Ectodermal cell (in vitro differentiated cells): ENCODE results near the gene DAD1.

Experiments
- H3K27ac ChIP-seq: 2 replicates; pipeline ENCODE4 v1.7.0; 2013; ENCODE audit warnings: mild to moderate bottlenecking, low read depth, low read length; ENCODE audit not compliant: insufficient read depth, poor library complexity, severe bottlenecking
- H3K27me3 ChIP-seq: 2 replicates; pipeline ENCODE4 v1.7.0; 2013; ENCODE audit warnings: mild to moderate bottlenecking, low read length; ENCODE audit not compliant: insufficient read depth, control insufficient read depth, poor library complexity, severe bottlenecking
- H3K36me3 ChIP-seq: one replicate; pipeline ENCODE4 v1.7.0; 2013; ENCODE audit warnings: low read length; ENCODE audit not compliant: control insufficient read depth, insufficient read depth
- H3K4me1 ChIP-seq: one replicate; pipeline ENCODE4 v1.7.0; 2013; ENCODE audit warnings: low read length; ENCODE audit not compliant: control insufficient read depth, insufficient read depth
- H3K4me3 ChIP-seq: 2 replicates; pipeline ENCODE4 v1.7.0; 2013; ENCODE audit warnings: low read depth, low read length, control low read depth; ENCODE audit not compliant: insufficient read depth
- H3K9me3 ChIP-seq: 2 replicates; pipeline ENCODE4 v1.7.0; 2013; ENCODE audit warnings: mild to moderate bottlenecking, low read length, moderate library complexity; ENCODE audit not compliant: control insufficient read depth
- WGBS, 2 experiments: methylation state at CpG; one replicate each; pipeline ENCODE4 v1.1.7; 2013; ENCODE audit warnings: missing lambda C conversion rate in 2 of 2; 5-methylcytosine and 5-hydroxymethylcytosine counted together

DAD1 gene

GRCh38 chr14:22519877-22520685 is 68.9 kb downstream of the DAD1 start:
- Histone ChIP-seq H3K36me3 (no peaks in the 10 kb centered on the region), H3K9me3 (no peaks in the 10 kb centered on the region), H3K27ac (no peak overlapping the region), H3K4me3 (no peak overlapping the region), H3K27me3 (no peaks in the 10 kb centered on the region), H3K4me1 (peaks cover 9% of the 10 kb centered on the region)
- 89 to 98% methylated on average over 5 to 6 of the region's 6 CpGs for WGBS, 2 experiments

GRCh38 chr14:22518073-22518472 is 71.0 kb downstream of the DAD1 start:
- no peaks in the 10 kb centered on the region for H3K36me3 ChIP-seq
- WGBS, 2 experiments, result 2 to 13% methylated on average over 2 of the region's 2 CpGs
- H3K27ac ChIP-seq, result peak overlapping the region; percentile 63
- H3K4me3 ChIP-seq, result no peak overlapping the region
- no peaks in the 10 kb centered on the region for H3K27me3 ChIP-seq
- H3K9me3 ChIP-seq, result no peaks in the 10 kb centered on the region
- H3K4me1 ChIP-seq, result peaks cover 9% of the 10 kb centered on the region

DNA sequence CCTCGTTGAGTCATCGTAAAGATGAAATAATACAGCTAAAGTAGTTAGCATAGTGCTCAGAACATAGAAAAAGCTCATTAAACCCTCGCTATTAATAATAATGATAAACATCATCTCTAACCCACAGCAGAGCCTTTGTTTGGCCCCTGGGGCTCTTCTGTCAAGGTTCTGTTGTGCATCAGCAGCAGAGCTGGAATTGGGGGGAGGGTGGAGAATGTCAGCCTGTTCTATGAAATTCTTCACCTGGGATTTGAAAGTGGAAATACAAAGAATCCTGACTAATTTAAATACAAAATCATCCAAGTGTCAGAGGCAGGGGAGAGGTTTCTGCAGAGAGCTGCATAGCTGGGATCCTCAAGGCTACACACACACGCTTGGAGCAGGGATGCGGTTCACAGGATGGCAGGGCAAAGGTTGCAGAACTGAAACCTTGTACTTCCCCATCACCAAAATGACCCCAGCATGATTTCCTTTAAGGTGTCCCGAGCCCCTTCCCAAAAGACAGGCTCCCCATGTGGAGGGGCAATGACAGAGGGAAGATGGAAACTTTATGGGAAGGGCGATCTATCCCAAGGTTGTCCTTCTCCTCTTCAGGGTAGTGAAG is 71.8 kb downstream of the DAD1 start:
- Histone ChIP-seq H3K27me3 (no peaks in the 10 kb centered on the region), H3K9me3 (no peaks in the 10 kb centered on the region), H3K4me1 (peaks cover 9% of the 10 kb centered on the region), H3K36me3 (no peaks in the 10 kb centered on the region), H3K4me3 (no peak overlapping the region), H3K27ac (no peak overlapping the region)
- WGBS, 2 experiments, result 97% methylated on average over 6 to 7 of the region's 7 CpGs

GRCh38 chr14:22515929-22516328 is 73.1 kb downstream of the DAD1 start:
- Histone ChIP-seq H3K36me3 (no peaks in the 10 kb centered on the region), H3K4me3 (no peak overlapping the region), H3K9me3 (no peaks in the 10 kb centered on the region), H3K27ac (no peak overlapping the region), H3K4me1 (peaks cover 9% of the 10 kb centered on the region), H3K27me3 (no peaks in the 10 kb centered on the region)
- WGBS, 2 experiments, result 88 to 90% methylated on average over 1 to 2 of the region's 2 CpGs
